ENCODE data around the gene TMEM109.

The TMEM109 gene

DNA sequence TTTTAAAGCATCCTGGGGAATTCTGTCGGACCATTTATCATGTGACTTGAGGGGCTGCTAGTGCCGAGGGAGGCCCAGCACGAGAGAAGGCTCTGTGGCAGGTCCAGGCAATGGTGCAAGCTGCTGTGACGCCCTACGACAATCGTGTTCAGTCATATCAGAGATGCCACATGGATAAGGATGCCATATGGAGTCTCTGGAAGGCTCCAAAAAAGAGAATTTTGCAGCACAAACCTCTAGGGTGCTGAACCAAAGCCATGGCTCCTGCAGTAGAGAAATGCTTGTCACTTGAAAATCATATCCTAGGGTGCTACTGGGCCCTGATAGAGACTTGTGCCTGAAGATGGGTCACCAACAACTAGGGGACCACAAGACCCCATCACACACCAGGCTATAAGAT is 50.8 kb downstream of the TMEM109 start:
- no peak overlapping the region for H3K4me3 ChIP-seq (replicated peaks; ENCODE audit: low read depth, low read length)
- TF ChIP-seq, protein P1, sequence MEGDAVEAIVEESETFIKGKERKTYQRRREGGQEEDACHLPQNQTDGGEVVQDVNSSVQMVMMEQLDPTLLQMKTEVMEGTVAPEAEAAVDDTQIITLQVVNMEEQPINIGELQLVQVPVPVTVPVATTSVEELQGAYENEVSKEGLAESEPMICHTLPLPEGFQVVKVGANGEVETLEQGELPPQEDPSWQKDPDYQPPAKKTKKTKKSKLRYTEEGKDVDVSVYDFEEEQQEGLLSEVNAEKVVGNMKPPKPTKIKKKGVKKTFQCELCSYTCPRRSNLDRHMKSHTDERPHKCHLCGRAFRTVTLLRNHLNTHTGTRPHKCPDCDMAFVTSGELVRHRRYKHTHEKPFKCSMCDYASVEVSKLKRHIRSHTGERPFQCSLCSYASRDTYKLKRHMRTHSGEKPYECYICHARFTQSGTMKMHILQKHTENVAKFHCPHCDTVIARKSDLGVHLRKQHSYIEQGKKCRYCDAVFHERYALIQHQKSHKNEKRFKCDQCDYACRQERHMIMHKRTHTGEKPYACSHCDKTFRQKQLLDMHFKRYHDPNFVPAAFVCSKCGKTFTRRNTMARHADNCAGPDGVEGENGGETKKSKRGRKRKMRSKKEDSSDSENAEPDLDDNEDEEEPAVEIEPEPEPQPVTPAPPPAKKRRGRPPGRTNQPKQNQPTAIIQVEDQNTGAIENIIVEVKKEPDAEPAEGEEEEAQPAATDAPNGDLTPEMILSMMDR (IDR thresholded peaks at IDR 0.05; ENCODE audit: low read depth, low read length, missing control alignments), result no peak
- DNase-seq (ENCODE audit: extremely low read depth, low read depth), result no peak

- no peak for DNase-seq (ENCODE audit: extremely low read depth, low read depth)
Measured at GRCh38 chr11:60966890-60967289, 52.9 kb downstream of the TMEM109 start.

DNA sequence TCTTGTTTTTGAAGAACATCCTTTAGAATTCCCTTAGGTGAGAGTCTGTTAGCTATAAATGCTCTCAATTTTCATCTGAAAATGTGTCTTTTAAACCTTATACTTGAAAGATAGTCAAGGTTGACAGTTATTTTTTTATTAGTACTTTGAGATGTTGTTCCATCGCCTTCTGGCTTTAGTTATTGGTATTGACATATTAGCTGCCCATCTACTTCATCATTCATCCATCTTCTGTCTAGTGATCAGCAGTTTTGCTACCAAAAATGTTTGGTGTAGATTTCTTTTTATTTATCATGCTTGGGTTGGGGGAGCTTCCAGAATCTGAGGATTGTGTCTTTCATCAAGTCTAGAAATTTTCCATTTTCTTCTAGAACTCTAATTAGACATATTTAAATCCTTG is 54.3 kb downstream of the TMEM109 start:
- TF ChIP-seq, protein P1 (IDR thresholded peaks at IDR 0.05; ENCODE audit: low read depth, low read length, missing control alignments), result no peak
- H3K4me3 ChIP-seq (replicated peaks; ENCODE audit: low read depth, low read length), result no peak overlapping the region
- DNase-seq (ENCODE audit: extremely low read depth, low read depth), result no peak

More at GRCh38 chr11:60966890-60967289, 52.9 kb downstream of the TMEM109 start:
- TF ChIP-seq, protein P1 (IDR thresholded peaks at IDR 0.05; ENCODE audit: low read depth, low read length, missing control alignments), result no peak
- no peak overlapping the region for H3K4me3 ChIP-seq (replicated peaks; ENCODE audit: low read depth, low read length)

GRCh38 chr11:60970369-60970774 is 56.4 kb downstream of the TMEM109 start:
- no peak overlapping the region for H3K4me3 ChIP-seq (replicated peaks; ENCODE audit: low read depth, low read length)
- DNase-seq (ENCODE audit: extremely low read depth, low read depth), result no peak
- TF ChIP-seq, protein P1 (IDR thresholded peaks at IDR 0.05; ENCODE audit: low read depth, low read length, missing control alignments), result peak; percentile 87

GRCh38 chr11:60970890-60971289 is 56.9 kb downstream of the TMEM109 start:
- DNase-seq (ENCODE audit: extremely low read depth, low read depth), result no peak
- TF ChIP-seq, protein P1 (IDR thresholded peaks at IDR 0.05; ENCODE audit: low read depth, low read length, missing control alignments), result no peak
- H3K4me3 ChIP-seq (replicated peaks; ENCODE audit: low read depth, low read length), result no peak overlapping the region

GRCh38 chr11:60971520-60971919 is 57.6 kb downstream of the TMEM109 start, which contains the start of gene CD6:
CD6 (plus strand) TSS chr11:60971680; CDS start chr11:60971866, 186 bp downstream.
- TF ChIP-seq, protein P1 (IDR thresholded peaks at IDR 0.05; ENCODE audit: low read depth, low read length, missing control alignments), result no peak
- no peak within 1 kb of the TSS for H3K4me3 ChIP-seq (replicated peaks; ENCODE audit: low read depth, low read length)
- no peak for DNase-seq (ENCODE audit: extremely low read depth, low read depth)

Measured in HFF-Myc (cell line).